Non-pigmented ciliary epithelial cell (primary cell): ENCODE measurements around the gene INTS2.
A peak's percentile ranks its signal among the peaks of the same experiment; 100 is the strongest.
"Not testable (repeated sequence)": the region's sequence is repeated elsewhere in the genome, so short reads cannot be mapped to it uniquely, and the experiment has no call there.

Experiments
- DNase-seq: peaks from one replicate; pipeline ENCODE4 v3.0.0-alpha.2; 2010; ENCODE audit warnings: low read depth

Gene INTS2, protein sequence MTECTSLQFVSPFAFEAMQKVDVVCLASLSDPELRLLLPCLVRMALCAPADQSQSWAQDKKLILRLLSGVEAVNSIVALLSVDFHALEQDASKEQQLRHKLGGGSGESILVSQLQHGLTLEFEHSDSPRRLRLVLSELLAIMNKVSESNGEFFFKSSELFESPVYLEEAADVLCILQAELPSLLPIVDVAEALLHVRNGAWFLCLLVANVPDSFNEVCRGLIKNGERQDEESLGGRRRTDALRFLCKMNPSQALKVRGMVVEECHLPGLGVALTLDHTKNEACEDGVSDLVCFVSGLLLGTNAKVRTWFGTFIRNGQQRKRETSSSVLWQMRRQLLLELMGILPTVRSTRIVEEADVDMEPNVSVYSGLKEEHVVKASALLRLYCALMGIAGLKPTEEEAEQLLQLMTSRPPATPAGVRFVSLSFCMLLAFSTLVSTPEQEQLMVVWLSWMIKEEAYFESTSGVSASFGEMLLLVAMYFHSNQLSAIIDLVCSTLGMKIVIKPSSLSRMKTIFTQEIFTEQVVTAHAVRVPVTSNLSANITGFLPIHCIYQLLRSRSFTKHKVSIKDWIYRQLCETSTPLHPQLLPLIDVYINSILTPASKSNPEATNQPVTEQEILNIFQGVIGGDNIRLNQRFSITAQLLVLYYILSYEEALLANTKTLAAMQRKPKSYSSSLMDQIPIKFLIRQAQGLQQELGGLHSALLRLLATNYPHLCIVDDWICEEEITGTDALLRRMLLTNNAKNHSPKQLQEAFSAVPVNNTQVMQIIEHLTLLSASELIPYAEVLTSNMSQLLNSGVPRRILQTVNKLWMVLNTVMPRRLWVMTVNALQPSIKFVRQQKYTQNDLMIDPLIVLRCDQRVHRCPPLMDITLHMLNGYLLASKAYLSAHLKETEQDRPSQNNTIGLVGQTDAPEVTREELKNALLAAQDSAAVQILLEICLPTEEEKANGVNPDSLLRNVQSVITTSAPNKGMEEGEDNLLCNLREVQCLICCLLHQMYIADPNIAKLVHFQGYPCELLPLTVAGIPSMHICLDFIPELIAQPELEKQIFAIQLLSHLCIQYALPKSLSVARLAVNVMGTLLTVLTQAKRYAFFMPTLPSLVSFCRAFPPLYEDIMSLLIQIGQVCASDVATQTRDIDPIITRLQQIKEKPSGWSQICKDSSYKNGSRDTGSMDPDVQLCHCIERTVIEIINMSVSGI

GRCh38 chr17:61927208-61928100, at the start of gene INTS2:
Gene INTS2, minus strand, starts transcription at chr17:61927982. Its CDS starts 1,338 bp downstream, at chr17:61926644.
- DNase-seq, result peak; percentile 78

DNA sequence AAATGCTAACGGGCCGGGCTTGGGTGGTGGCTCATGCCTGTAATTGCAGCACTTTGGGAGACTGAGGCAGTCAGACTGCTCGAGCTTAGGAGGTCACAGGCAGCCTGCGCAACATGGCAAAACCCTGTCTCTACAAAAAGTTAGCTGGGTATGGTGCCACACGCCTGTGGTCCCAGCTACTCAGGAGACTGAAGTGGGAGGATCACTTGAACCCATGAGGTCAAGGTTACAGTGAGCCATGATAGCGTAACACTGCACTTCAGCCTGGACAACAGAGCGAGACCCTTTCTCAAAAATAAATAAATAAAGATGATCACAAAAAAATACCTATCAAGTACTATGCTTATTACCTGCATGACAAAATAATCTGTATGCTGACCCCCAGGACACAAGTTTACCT, 46.3 kb upstream of the INTS2 start:
- DNase-seq, result no peak

GRCh38 chr17:61972311-61972710, 44.5 kb upstream of the INTS2 start:
- DNase-seq, result no peak

DNA sequence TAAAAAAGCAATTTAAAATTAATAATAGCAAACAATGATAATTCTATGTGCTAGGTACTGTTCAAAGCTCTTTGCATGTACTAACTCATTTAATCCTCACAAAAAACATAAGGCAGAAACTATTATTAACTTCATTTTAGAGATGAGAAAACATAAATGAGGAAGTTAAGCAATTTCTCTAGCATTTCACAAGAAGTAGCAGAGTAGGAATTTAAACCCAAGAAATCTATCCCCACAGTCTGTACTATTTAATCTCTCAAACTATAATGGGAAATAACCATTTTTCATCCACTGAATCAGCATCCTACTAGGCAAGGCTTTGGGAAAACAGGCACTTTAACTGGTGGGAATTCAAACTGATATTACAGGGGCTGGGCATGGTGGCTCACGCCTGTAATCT, 42.2 kb upstream of the INTS2 start:
- DNase-seq, result no peak

DNA sequence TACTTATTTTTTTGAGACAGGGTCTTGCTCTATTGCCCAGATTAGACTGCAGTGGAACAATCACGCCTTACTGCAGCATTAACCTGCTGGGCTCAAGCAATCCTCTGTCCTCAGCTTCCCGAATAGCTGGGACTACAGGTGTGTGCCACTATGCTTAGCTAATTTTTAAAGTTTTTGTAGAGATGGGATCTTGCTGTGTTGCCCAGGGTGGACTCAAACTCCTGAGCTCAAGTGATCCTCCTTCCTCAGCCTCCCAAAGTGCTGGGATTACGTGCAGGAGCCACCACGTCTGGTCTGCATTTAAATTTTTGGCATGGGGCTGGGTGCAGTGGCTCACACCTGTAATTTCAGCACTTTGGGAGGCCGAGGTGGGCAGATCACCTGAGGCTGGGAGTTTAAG, 41.0 kb upstream of the INTS2 start:
- no peak for DNase-seq

DNA sequence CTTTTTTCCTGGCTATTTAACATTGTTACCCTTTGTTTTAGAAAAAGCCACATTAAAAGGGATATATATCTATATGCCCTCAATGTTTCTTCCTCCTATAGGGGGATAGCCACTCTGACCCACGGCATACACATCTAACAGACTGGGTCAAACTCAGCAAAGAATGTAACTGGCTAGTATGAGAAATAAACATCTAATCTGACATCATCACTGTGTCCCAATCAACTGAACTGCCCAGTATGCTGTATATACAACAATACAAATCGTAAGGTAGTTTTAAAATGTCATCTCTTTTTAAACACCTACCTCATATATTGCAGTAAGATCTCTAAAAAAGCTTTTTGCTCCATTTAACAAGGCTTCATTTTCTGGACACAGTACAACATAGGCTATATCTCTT, 39.9 kb upstream of the INTS2 start:
- DNase-seq, result no peak

DNA sequence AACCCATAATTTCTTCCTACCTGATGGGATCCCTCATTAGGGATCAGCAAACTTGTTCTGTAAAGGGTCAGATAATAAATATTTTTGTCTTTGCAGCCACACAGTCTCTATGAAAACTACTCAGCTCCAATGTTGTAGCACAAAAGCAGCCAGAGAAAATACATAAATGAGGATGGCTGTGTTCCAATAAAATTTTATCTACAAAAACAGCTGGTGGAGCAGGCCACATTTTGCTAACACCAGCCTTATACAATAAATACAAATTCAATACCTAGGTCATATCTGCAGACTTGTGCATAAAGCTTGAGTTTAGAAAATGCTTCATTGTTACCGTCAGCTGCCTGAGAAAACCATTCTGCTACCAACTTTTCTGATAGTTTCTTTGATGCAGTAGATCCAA, 38.4 kb upstream of the INTS2 start:
- no peak for DNase-seq

DNA sequence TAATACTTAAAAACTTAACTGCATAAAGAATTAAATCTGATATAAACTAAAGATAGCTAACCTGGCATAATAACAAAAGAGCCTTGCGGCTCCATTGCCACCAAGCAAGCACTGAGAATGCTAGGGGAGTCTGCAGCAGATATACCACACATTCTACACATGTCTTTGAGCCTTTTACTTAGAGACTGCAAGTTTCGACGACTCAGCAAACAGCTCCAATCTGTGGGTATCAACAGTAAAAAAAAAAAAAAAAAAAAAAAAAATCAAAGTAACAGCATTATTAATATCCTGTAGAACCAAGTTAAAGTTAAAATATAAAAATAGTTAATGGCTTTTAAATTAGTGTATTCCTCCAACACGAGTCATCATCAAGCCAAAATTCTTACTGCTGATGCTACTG, 27.8 kb upstream of the INTS2 start:
- no peak for DNase-seq

- no peak for DNase-seq
Measured at GRCh38 chr17:61947367-61948078, 19.7 kb upstream of the INTS2 start.

GRCh38 chr17:61946359-61946758, 18.6 kb upstream of the INTS2 start:
- DNase-seq, result no peak

- DNase-seq, result no peak
Measured at GRCh38 chr17:61943117-61943516, 15.3 kb upstream of the INTS2 start.

DNA sequence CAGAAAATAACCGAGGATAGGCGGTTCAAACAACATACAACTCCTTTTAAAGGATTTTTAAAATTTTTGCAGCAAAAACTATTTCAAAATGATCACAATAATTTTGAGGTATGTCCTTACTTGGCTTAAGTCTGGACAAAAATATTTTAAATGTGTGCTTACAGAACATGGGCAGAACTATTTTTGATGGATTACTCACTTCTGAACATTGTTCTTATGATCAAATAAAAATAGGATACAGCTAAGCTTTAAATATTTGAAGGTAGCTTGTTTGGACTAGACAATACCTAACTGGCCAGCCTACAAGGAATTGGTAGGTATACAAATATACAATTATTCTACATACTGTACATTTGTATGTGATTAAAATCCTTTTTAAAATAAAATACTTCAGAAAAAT, 14.3 kb upstream of the INTS2 start:
- DNase-seq, result no peak

DNA sequence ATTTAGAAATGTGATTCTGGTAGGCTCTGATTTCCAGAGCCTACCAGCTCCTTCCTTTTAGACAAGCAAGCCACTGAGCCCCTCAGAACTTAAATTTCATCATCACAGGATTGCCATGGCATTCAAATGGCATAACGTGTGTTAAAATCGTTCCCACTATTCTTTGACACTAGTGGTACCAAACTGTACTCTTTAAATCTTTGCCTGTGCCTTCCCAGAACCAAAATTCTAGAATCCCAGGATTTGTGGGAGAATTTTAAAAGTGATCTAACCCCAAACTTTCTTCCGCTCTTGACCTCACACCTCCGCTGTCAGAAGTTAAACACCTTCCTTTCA, 287 bp upstream of the INTS2 start:
- DNase-seq, result no peak

- DNase-seq, result peak; percentile 3
Measured at GRCh38 chr17:61926826-61927207, 965 bp downstream of the INTS2 start.

DNA sequence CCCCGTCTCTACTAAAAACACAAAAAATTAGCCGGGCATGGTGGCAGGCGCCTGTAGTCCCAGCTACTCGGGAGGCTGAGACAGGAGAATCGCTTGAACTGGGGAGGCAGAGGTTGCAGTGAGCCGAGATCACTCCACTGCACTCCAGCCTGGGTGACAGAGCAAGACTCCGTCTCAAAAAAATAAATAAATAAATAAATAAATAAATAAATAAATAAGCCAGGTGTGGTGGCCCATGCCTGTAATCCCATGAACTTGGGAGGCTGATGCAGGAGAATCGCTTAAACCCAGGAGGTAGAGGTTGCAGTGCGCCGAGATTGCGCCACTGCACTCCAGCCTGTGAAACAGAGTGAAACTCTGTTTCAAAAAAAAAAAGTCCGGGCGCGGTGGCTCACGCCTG, 12.6 kb downstream of the INTS2 start:
- DNase-seq, result not testable (repeated sequence)

GRCh38 chr17:61908292-61909037, 19.3 kb downstream of the INTS2 start:
- DNase-seq, result no peak

GRCh38 chr17:61907361-61907760, 20.4 kb downstream of the INTS2 start:
- DNase-seq, result no peak

DNA sequence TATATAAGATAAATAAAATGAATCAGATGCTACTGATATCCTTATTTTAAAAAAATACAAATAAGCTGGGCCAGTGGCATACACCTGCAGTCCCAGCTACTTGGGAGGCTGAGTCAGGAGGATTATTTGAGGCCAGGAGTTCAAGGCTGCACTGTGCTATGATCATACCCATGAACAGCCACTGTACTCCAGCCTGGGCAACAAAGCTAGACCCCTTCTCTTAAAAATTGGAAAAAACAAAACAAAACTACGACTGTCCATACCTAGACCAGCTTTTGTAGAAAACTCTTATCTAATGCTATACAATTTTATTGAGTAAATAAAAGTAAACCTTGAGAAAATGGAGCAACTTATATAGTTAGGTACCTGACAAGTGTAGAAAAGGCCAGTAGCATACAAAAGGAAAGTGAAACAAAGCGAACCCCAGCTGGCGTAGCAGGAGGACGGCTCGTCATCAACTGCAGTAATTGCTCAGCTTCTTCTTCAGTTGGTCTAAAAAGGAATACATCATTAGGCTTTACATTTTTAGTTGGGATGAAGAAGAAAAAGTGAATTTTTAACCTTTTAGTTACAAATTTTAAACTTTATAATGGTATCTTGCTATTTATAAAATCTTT, 23.6 kb downstream of the INTS2 start:
- no peak for DNase-seq

- DNase-seq, result no peak
Measured at GRCh38 chr17:61903251-61903650, 24.5 kb downstream of the INTS2 start.
